ENCODE measurements around the gene CHST3.

The CHST3 gene

GRCh38 chr10:72061491-72061890 is 97.3 kb downstream of the CHST3 start:
- no peak for DNase-seq

DNA sequence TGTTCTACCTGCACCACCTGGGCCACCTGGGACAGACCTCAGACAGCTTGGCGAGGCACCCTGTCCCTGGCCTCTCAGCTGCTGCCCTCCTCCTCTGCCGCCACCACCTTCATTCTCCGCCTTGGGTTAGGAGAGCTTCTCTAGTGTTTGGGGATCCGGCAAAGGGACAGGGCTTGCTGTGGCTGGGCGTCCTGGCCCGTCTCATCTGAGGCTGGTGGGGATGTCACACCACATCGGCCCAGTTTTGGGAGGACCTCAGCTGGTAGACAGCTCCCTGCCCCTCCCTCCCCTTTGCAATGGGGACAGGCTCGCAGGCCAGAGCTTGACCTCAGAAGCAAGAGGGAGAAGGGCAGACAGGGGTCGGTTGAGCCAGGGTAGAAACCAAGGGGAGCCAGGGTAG is 97.7 kb downstream of the CHST3 start:
- no peak for DNase-seq

DNA sequence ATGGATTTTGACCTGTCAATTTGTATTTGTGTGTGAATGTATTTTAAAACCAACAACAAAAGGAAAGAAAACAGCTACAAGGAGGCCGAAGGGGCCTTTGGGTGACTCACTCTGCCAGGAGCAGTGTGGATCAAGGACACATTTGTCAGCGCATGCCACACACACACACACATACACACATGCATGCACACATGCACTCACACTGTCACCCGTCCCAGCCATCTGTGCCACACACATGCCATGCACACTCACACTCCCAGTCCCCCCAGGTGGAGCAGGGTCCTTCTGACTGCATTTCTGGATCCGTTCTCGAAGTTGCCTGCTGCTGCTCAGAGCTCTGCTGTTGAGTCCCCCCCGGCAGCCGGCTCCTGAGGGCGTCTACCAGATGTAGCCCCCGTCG is 98.2 kb downstream of the CHST3 start:
- DNase-seq, result no peak

Measured in stimulated activated CD4-positive, alpha-beta T cell treated with anti-CD3 and anti-CD28 coated beads, Interleukin-2, amount 100 ng/mL, for 48 hours (primary cell).